GM21825 (cell line): ENCODE measurements around the gene ARL9.

Source experiments
- ATAC-seq: cut with Tn5 transposase; IDR thresholded peaks from one replicate; pipeline ENCODE4 v1.9.1; 2021; ENCODE audit warnings: mild to moderate bottlenecking, moderate library complexity; ENCODE audit not compliant: unreplicated experiment

Gene ARL9

GRCh38 chr4:56531149-56531770 lies 25.7 kb downstream of the ARL9 start:
- no peak for ATAC-seq

GRCh38 chr4:56531823-56532222 lies 26.2 kb downstream of the ARL9 start:
- no peak for ATAC-seq

- ATAC-seq, result no peak
These were observed 26.6 kb downstream of the ARL9 start for GRCh38 chr4:56532239-56532638.

- no peak for ATAC-seq
These were observed 30.3 kb downstream of the ARL9 start for GRCh38 chr4:56535915-56536314.

GRCh38 chr4:56537147-56537546 lies 31.6 kb downstream of the ARL9 start:
- ATAC-seq, result no peak

- ATAC-seq, result no peak
These were observed 35.2 kb downstream of the ARL9 start for GRCh38 chr4:56540826-56541225.

- ATAC-seq, result peak; percentile 98
These were observed 39.1 kb downstream of the ARL9 start for GRCh38 chr4:56544573-56545131.

- no peak for ATAC-seq
These were observed 45.1 kb downstream of the ARL9 start for GRCh38 chr4:56550642-56551041.

GRCh38 chr4:56551516-56551915 lies 45.9 kb downstream of the ARL9 start:
- ATAC-seq, result no peak

- ATAC-seq, result no peak
These were observed 46.7 kb downstream of the ARL9 start for GRCh38 chr4:56552273-56552672.

- ATAC-seq, result no peak
These were observed 64.5 kb downstream of the ARL9 start for GRCh38 chr4:56570041-56570440.
